HG02571 (cell line): ENCODE data around the gene LEP.

Experiments
- ATAC-seq: cut with Tn5 transposase; IDR thresholded peaks from one replicate; pipeline ENCODE4 v1.9.1; 2021; ENCODE audit warnings: mild to moderate bottlenecking, moderate library complexity; ENCODE audit not compliant: unreplicated experiment

LEP gene

DNA sequence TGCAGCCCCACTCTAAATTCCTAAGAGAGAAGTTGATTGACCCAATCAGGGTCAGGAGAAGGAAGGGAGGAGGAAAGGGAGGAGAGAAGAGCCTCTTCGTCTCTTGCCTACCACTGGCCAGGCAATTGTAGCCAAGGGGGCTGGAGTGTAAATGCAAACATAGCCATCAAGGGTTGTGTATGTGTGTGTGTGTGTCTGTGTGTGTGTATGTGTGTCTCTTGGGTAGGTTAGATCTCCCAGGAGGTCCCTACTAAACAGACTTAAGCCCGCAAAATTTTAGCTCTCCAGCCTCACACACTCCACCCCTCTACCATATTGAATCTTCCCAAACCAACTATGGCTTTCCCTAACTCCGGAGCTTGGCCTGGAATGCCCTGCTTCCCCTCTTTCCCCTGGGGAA lies 3.8 kb downstream of the LEP start:
- no peak for ATAC-seq

DNA sequence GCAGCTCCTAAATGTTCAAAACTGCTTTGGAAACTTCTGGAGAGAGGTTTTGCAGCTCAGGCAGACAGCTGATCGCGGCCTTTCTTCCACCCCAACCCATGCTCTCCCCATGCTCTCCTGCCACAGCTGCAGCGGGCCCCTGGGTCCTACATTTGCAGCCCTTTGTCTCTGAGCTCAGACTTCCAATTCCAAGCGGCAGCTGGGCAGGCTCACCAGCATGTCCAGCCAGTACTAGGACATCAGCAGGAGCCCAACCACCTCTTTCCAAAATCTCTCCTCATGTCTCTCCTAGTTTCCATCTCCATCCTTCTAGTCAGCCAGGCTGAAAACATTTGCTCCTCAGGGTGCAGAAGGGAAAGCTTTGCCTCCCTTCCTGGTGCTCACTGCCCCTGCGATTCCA lies 6.0 kb downstream of the LEP start:
- ATAC-seq: no peak

GRCh38 chr7:128247640-128248194 lies 6.6 kb downstream of the LEP start:
- no peak for ATAC-seq

DNA sequence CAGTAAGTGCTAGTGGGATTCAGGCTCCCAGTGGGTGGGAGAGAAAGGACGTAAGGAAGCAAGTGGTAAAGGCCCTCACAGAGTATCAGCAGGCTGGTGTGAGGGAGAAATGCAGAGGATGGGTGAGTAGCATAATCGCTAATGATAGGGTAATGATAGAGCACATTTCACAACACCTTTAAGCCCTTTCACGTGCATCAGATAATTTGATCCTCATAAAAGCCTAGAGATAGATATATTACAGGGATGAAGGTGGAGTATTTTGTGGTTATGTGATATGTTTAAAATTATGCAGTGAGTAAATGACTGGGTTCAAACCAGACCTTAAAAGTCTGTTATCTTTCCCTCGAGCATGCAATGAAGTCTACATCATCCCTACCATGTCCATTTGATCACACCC lies 10.3 kb downstream of the LEP start:
- no peak for ATAC-seq

DNA sequence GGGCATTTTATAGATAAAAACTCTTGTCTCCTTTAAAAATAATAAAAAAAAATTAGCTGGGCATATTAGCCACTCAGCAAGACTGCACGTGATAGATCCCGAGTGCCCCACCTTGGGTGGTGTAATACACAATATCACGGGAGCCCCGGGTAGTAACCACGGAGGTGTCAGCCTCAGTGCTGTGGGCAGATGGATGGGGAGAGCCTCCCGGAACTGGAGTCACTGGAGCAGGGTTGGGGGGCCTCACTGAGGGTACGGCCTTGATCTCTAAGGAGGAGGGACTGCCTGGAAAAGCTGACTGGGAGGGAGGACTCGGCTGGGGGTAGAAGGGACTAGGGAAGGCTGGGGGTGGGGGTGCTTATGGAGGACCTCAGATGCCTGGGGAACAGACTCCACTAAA lies 12.6 kb downstream of the LEP start:
- no peak for ATAC-seq

DNA sequence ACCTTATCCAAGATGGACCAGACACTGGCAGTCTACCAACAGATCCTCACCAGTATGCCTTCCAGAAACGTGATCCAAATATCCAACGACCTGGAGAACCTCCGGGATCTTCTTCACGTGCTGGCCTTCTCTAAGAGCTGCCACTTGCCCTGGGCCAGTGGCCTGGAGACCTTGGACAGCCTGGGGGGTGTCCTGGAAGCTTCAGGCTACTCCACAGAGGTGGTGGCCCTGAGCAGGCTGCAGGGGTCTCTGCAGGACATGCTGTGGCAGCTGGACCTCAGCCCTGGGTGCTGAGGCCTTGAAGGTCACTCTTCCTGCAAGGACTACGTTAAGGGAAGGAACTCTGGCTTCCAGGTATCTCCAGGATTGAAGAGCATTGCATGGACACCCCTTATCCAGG lies 13.4 kb downstream of the LEP start:
- no peak for ATAC-seq

DNA sequence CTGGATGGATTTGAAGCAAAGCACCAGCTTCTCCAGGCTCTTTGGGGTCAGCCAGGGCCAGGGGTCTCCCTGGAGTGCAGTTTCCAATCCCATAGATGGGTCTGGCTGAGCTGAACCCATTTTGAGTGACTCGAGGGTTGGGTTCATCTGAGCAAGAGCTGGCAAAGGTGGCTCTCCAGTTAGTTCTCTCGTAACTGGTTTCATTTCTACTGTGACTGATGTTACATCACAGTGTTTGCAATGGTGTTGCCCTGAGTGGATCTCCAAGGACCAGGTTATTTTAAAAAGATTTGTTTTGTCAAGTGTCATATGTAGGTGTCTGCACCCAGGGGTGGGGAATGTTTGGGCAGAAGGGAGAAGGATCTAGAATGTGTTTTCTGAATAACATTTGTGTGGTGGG lies 14.2 kb downstream of the LEP start:
- no peak for ATAC-seq

GRCh38 chr7:128257458-128257857 lies 16.4 kb downstream of the LEP start:
- no peak for ATAC-seq

GRCh38 chr7:128259131-128260061 lies 18.3 kb downstream of the LEP start:
- ATAC-seq: no peak

DNA sequence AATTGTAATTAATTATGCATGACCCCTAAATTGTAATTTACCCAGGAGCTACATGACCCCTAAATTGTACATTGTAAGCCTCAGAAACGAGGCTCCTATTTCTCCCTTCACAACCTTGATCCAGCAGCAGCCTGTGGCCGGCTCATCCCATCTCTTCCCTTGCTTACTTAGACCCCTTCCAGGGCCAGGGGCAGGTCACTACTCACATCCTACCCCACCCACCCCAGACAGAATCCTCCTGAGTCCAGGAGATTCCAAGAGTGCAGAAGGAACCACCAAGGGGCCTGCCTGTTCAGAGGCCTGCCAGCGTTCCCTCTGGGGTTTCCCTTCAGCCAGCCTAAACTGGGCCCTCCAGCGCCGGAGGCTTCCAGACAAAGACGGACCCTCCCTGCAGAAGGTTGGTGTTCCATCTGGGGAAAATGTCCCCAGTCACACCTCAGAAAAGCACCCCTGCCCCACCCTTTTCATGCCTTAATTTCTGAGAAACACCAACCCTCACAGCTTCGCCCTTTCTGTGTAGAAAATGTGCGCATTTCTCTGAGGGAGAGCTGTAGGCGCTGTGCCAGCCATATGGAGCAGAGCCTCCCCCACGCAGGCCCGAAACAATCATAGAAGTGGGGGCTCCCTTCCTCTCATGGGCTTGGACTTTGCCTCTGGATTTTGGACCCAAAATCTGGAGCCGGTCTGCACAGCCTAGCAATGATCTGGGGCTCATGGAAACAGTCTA lies 19.2 kb downstream of the LEP start:
- no peak for ATAC-seq

DNA sequence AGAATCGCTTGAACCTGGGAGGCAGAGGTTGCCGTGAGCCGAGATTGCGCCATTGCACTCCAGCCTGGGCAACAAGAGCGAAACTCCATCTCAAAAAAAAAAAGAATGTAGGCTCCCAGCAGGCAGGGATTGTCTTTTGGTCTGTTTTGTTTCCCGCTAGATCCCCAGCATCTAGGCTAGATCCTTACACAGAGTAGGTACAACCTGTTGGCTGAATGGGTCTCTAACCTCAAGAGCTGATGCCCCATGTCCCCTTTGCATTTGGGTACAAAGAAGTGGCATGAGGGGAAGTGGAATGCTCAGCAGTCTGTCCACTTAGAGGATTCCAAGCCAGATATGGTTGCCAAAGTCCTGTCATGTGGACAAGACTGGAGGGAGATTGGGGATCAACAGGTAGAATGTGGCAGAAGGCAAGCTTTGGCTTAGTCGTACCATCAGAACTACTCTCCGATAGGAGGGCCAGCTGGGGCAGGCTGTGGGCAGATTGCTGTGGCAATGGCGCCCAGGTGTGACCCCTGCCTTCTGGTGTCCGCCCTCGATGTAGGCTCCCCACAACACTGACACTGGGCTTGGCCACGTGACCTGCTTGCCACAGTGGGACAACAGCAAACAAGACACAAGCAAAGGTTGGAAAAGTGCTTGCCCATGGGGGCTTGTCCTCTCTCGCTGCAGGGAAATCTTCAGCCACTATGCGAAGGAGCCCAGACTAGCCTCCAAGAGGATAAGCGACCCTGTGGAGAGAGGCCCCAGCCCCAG lies 21.4 kb downstream of the LEP start:
- ATAC-seq: no peak

GRCh38 chr7:128263420-128263819 lies 22.3 kb downstream of the LEP start:
- no peak for ATAC-seq

DNA sequence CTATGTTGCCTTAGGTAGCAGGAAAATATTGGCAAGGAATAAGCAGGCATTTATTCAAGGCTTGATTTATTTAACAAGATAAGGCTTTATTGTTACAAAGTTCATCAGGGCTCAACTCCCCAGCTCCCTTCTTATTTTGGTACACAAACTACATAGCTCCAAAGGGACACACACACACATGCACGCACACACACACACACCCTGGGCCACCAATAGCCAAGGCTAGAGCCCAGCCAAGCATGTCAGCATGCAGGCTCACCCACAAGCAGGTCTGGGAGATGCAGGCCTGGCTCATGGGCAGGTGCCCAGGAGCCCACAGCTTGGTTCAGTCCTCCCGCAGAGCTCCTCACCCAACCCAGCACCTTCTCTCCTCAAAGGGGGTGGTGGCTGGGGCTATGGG lies 23.4 kb downstream of the LEP start:
- ATAC-seq: no peak

DNA sequence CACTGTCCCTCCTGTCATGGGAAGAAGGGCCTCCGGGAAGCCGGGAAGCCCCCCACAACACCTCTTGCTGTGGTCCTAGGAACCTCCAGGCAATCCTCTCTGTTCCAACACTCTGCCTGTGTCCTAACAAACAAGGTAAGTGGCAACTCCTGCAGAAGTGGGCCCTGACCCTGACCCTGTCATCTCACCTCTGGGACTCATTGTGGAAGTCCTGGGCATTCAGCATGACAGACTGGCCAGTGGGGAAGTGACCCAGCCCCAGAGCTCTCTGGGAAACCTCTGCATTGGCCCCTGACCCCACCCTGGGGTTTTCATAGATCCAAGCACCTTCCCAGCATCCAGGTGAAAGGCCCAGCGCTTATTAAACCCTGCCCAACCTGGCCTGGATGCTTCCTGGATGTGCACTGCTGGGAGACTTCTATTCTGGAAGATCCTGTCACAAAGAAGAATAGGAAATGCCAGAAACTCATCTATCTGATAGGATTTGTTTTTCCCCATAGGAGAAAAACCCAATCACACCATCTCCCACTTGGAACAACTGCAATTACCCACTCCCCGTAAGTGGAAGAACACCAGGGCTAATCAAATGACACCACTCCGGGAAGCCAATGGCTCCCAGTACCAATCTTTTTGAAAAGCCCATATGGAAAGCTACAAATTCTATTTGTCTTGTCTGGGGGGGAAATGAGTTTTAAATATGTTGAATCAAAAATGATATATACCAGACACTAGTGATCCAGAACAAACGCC lies 24.3 kb downstream of the LEP start:
- no peak for ATAC-seq

DNA sequence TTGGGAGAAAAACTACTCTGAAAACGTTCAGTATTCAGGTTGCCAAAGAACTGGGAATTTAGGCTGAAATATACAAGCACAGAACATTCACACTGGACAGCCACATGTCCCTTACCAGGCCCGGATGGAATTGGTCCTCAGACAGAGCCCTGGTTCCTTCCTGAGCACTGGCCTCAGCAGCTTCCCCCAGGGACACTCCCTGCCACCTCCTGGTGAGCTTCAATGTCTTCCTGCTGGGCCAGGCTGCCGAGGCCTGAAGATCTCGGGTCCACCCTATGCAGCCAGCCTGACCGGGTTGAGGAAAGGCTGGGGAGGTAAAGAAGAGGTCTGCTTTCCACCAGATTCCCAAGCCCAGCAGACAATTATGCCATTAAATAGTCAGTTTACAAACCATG lies 24.8 kb downstream of the LEP start:
- no peak for ATAC-seq

DNA sequence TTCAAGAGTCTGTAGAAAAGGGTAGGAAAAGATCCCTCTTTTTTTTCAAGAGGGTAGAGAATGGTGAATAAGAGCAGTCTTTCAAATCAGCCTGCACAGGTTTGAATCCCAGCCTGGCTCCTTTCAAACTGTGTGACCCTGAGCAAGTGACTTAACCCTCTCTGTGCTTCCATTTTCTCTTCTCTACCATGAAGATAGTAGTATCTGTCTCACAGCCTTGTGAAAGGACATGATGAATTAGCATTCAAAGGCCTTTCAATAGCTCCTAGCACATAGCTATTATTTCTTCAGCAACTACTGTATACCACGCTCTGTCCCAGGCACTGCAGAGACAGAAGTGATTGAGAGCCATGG lies 25.4 kb downstream of the LEP start:
- no peak for ATAC-seq

DNA sequence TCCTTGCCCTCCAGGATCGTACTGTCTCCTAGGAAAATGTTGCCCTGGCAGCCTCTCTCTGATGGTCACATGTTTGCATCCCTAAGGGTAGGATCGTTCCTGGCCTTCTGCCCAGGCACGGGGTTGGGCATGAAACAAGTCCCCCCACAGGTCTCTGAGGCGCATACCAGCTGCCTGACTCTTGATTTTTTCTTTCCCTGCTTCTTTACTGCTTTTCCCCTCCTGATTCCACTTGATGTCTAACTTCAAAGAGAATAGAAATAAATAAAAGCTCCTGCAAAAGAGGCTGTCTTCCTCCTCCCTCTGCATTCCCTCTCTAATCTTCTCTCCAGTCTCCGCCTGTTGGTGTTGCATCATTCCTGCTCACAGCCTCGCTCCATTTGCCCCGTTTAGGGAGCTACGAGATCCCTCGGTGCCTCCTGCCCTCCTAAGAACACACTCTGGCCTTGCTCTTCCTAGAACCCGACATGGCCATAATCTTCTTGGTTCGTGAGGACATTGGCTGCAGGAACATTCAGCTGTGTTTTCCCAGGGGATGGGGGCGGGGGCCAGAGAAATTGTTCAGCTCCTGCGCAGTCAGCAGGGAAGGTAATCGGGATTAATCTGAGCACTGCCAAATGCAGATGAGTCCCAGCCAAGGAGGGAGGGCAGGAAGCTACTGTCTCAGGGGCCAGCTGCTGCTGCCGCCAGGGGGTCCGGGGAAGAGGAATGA lies 26.0 kb downstream of the LEP start:
- no peak for ATAC-seq

GRCh38 chr7:128267595-128267924 lies 26.5 kb downstream of the LEP start:
- no peak for ATAC-seq

DNA sequence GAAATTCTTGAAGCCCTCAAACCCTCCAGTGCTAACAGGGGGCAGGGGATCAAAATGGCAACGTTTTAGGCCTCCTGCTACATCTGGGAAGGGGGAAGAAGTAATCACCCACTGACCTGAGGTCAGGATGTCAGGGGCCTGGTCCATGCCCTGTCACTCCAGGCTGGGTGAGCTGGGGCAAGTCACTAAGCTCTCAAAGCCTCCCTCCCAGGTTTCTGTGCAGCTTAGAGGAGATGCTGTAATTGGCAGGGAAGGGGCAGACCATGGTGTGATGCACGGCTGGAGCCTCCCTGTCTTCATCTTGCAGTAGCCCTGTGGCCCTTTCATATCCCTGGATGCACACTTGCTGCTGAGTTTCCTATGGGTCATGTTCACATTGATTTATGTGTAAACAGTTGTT lies 27.2 kb downstream of the LEP start:
- ATAC-seq: no peak

GRCh38 chr7:128270826-128271272 lies 29.8 kb downstream of the LEP start:
- ATAC-seq: no peak
